GM19099 (cell line): ENCODE results near the gene NSFL1C.

ENCODE experiments used
- POLR2A ChIP-seq: IDR thresholded peaks from 3 replicates; pipeline ENCODE4 v1.6.1; 2011; ENCODE audit warnings: low read depth; ENCODE audit not compliant: insufficient read length; ENCODE audit errors: extremely low read depth

Gene NSFL1C

GRCh38 chr20:1450926-1451491 lies 15.6 kb downstream of the NSFL1C start:
- TF ChIP-seq POLR2A: no peak

- no peak for TF ChIP-seq POLR2A
Measured at GRCh38 chr20:1449370-1449769, 17.3 kb downstream of the NSFL1C start.

GRCh38 chr20:1448081-1448620 lies 18.5 kb downstream of the NSFL1C start:
- no peak for TF ChIP-seq POLR2A

DNA sequence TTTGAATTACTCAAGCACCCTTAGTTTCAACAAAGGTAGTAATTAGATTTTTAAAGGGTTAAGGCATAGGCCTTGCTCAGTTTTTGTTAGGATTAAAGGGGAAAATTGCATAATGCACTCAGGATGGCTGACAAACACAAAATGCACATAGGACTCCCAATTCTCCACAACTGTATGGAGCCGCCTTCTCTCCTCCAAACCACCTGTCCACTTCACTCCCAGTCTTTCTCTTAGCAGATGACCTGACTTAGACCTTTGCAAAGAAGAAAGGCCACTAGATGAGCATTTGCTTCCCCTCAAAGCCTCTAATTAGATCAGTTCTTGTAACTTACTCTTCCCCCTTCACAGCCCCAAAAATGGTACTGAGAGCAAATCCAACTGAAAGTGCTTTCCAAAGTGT lies 20.1 kb downstream of the NSFL1C start:
- no peak for TF ChIP-seq POLR2A

GRCh38 chr20:1443085-1443484 lies 23.6 kb downstream of the NSFL1C start:
- TF ChIP-seq POLR2A: no peak

- no peak for TF ChIP-seq POLR2A
Measured at GRCh38 chr20:1442304-1442703, 24.3 kb downstream of the NSFL1C start.

DNA sequence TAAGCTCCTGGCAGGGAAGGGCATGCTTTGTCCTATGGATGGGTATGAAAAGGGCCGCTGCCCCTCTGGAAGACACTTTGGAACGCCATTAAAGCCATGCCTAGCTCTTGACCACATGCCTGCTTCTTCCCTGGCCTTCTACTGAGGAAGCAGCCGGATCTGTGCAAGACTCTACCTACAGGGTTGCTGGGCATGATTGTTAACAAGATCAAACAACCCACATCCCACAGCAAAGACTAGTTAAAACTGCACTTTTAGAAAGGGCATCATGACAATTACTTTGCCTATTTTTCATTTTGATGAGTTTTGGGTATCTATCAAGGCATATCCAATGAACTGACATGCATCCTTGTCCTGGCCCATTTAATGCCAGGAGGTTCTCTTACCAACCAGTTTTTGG lies 25.5 kb downstream of the NSFL1C start:
- TF ChIP-seq POLR2A: no peak

- no peak for TF ChIP-seq POLR2A
Measured at GRCh38 chr20:1440024-1440423, 26.6 kb downstream of the NSFL1C start.

DNA sequence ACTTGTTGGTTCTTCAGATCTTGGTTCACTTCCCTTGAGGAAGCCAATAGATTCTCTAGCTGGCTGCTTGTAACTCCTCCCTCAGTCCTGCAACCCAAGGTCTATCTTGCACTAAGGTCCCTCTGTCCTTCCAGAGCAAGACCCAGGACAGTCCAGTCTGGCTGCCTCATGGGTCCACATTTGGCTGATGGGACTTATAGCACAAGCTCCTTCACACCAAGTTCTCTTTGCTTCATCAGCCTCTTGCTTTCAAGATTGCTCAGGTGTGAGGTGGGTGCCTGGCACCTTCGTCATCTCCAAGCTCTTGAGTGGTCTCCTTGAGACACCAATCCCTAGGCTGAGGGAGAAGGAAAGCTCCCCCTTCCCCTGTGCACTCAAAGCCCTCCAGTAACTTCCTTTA lies 28.3 kb downstream of the NSFL1C start:
- no peak for TF ChIP-seq POLR2A

DNA sequence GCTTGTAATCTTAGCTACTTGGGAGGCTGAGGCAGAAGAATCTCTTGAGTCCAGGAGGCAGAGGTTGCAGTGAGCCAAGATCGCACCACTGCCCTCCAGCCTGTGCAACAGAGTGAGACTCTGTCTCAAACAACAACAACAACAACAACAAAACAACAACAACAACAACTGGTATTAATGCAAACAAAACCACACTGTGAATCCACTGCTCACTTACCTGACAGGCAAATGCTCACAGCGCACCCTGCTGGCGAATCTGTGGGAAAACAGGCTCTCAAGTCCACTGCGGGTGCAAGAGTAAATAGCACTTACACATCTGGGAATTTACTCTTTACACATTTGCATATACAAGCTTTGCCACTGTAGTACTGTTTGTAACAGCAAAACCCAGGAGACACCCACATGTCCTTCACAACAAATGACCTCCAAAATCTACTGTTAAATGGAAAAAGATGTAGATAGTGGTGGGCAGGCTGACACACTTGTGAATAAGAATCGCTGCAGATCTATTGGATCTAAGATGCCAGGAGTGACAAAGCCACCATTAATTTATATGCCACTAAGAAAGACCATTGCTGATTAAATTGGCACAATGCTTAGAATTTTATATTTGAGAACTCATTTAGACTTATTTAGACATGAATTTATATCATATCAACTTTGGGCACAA lies 29.3 kb downstream of the NSFL1C start:
- TF ChIP-seq POLR2A: no peak

DNA sequence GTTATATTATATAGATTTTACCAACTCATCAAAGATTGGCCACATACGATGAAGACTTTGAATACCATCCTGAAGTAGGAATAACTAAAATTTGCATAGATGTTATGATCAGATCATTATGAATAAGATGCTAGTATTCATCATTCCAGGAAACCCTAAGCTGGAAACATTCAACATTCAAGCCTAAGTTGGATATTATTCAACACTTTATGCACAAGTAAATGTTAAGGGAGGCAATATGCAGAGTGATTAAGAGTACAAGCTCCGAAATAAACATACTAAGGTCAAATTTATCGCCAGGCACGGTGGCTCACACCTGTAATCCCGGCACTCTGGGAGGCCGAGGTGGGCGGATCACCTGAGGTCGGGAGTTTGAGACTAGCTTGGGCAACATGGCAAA lies 30.4 kb downstream of the NSFL1C start:
- no peak for TF ChIP-seq POLR2A

DNA sequence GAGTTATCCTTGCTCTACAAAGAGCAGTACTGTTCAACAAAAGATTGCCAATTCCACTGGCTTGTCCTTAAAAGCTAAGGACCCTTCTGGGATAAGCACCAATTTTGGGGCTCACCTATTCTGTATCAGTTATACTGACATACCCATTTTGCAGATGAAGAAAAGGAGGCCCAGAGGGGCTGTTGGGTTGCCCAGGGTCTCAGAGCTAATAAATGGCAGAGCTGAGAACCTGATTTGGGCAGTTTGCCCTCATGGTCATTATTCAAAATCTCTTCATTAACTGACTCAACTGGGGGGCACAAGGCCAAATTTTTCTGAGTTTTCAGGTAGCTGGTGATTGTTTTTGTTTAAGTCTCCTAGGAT lies 31.3 kb downstream of the NSFL1C start:
- no peak for TF ChIP-seq POLR2A

- TF ChIP-seq POLR2A: no peak
Measured at GRCh38 chr20:1434571-1435336, 31.9 kb downstream of the NSFL1C start.

GRCh38 chr20:1431158-1431557 lies 35.5 kb downstream of the NSFL1C start:
- no peak for TF ChIP-seq POLR2A

DNA sequence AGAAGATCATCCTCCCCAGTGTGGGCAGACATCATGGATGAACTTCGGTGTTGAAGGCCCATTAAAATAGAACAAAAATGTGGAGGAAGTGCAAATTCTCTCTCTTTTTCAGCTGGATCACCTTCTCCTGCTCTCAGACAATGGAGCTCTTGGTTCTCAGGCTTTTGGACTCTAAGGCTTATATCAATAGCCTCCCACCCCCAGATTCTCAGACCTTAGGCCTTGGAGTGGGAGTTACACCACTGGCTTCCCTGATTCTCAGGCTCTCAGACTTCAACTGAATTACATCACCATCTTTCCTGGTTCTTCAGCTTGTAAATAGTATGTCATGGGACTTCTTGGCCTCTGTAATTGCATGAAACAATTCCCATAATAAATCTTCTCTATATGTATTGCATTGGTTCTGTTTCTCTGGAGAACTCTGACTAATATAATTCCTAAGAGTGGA lies 36.6 kb downstream of the NSFL1C start:
- TF ChIP-seq POLR2A: no peak
